Measurements from ENCODE around the gene NWD2. TPM values are rescaled to one million over a fixed set of nuclear protein-coding genes. Genes with fewer than 3 reads are reported as not detected.

The NWD2 gene
- total and polyA plus RNA-seq, 4 donors = 3.5 to 10.3 (median 9.1) TPM

GRCh38 chr4:37421614-37422013, 177.1 kb downstream of the NWD2 start:
- Histone ChIP-seq H3K27me3 (ENCODE audit: control insufficient read depth, insufficient read depth, low read length) (no peaks in the 10 kb centered on the region), H3K36me3 (ENCODE audit: control insufficient read depth, insufficient read depth, low read length) (no peaks in the 10 kb centered on the region), H3K4me3 (ENCODE audit: low read depth, low read length) (no peak overlapping the region), H3K9me3 (ENCODE audit: control insufficient read depth, insufficient read depth, low read length) (no peaks in the 10 kb centered on the region), H3K27ac (ENCODE audit: low read depth, low read length) (no peak overlapping the region), H3K4me1 (ENCODE audit: control insufficient read depth, insufficient read depth, low read length) (no peaks in the 10 kb centered on the region)
- no peak for DNase-seq (ENCODE audit: low read depth in 4 of 6, low spot score in 6 of 6)
- WGBS (ENCODE audit: insufficient coverage) = no CpG with 5 or more reads among the region's 4 CpGs

DNA sequence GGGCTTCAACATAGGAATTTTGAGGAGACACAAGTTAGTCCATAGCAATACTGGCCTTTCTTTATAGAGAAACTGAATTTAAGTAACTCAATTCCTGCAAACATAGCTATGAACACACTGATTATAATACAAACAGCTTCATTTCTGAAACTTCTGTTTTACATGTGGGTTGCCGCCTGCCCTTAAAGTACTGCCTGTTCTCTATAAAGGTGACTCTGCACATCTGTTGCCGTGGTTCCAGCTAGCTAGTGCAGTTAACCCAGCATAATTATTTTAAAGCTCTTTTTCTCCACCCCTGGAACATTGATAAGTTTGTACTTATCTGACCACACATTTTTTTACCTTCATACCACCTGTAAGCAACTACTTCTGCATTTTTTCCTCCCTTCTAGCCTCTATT, 177.6 kb downstream of the NWD2 start:
- Histone ChIP-seq H3K4me1 (ENCODE audit: control insufficient read depth, insufficient read depth, low read length) (no peaks in the 10 kb centered on the region), H3K27ac (ENCODE audit: low read depth, low read length) (no peak overlapping the region), H3K9me3 (ENCODE audit: control insufficient read depth, insufficient read depth, low read length) (no peaks in the 10 kb centered on the region), H3K4me3 (ENCODE audit: low read depth, low read length) (no peak overlapping the region), H3K27me3 (ENCODE audit: control insufficient read depth, insufficient read depth, low read length) (no peaks in the 10 kb centered on the region), H3K36me3 (ENCODE audit: control insufficient read depth, insufficient read depth, low read length) (no peaks in the 10 kb centered on the region)
- DNase-seq (ENCODE audit: low read depth in 4 of 6, low spot score in 6 of 6) = no peak
- WGBS (ENCODE audit: insufficient coverage) = 88% methylated on average over 2 of the region's 2 CpGs

GRCh38 chr4:37422638-37423037, 178.1 kb downstream of the NWD2 start:
- no peak overlapping the region for H3K4me3 ChIP-seq (ENCODE audit: low read depth, low read length)
- H3K4me1 ChIP-seq (ENCODE audit: control insufficient read depth, insufficient read depth, low read length) = no peaks in the 10 kb centered on the region
- H3K27me3 ChIP-seq (ENCODE audit: control insufficient read depth, insufficient read depth, low read length) = no peaks in the 10 kb centered on the region
- no peak overlapping the region for H3K27ac ChIP-seq (ENCODE audit: low read depth, low read length)
- DNase-seq (ENCODE audit: low read depth in 4 of 6, low spot score in 6 of 6) = no peak
- H3K36me3 ChIP-seq (ENCODE audit: control insufficient read depth, insufficient read depth, low read length) = no peaks in the 10 kb centered on the region
- H3K9me3 ChIP-seq (ENCODE audit: control insufficient read depth, insufficient read depth, low read length) = no peaks in the 10 kb centered on the region
- WGBS (ENCODE audit: insufficient coverage) = no CpG with 5 or more reads among the region's 2 CpGs

GRCh38 chr4:37423310-37423709, 178.8 kb downstream of the NWD2 start:
- H3K4me1 ChIP-seq (ENCODE audit: control insufficient read depth, insufficient read depth, low read length) = no peaks in the 10 kb centered on the region
- H3K4me3 ChIP-seq (ENCODE audit: low read depth, low read length) = no peak overlapping the region
- H3K9me3 ChIP-seq (ENCODE audit: control insufficient read depth, insufficient read depth, low read length) = no peaks in the 10 kb centered on the region
- no peaks in the 10 kb centered on the region for H3K27me3 ChIP-seq (ENCODE audit: control insufficient read depth, insufficient read depth, low read length)
- H3K27ac ChIP-seq (ENCODE audit: low read depth, low read length) = no peak overlapping the region
- WGBS (ENCODE audit: insufficient coverage) = 98% methylated on average over 4 of the region's 5 CpGs
- DNase-seq (ENCODE audit: low read depth in 4 of 6, low spot score in 6 of 6) = no peak
- H3K36me3 ChIP-seq (ENCODE audit: control insufficient read depth, insufficient read depth, low read length) = no peaks in the 10 kb centered on the region

DNA sequence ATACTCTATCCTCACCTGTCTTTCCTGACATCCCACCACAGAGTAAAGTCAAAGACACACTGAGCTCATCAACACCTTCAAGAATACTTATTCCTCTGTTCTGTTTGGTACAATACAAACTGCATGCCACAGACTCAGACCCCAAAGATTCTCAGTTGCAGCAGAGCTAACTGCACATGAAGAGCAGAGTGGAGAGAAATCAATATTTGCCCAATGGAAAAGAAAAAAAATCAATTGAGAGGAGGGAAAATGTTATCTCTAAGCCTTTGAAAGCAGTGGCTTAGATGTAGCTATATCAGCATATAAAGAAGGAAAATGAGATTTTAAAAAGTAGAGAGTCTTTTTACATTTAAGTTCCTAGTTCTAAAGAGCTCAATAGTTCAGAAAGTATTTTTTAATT, 180.2 kb downstream of the NWD2 start:
- Histone ChIP-seq H3K36me3 (ENCODE audit: control insufficient read depth, insufficient read depth, low read length) (no peaks in the 10 kb centered on the region), H3K27me3 (ENCODE audit: control insufficient read depth, insufficient read depth, low read length) (no peaks in the 10 kb centered on the region), H3K9me3 (ENCODE audit: control insufficient read depth, insufficient read depth, low read length) (no peaks in the 10 kb centered on the region), H3K4me3 (ENCODE audit: low read depth, low read length) (no peak overlapping the region), H3K27ac (ENCODE audit: low read depth, low read length) (no peak overlapping the region), H3K4me1 (ENCODE audit: control insufficient read depth, insufficient read depth, low read length) (no peaks in the 10 kb centered on the region)
- no peak for DNase-seq (ENCODE audit: low read depth in 4 of 6, low spot score in 6 of 6)

- 55% methylated on average over 1 of the region's 2 CpGs for WGBS (ENCODE audit: insufficient coverage)
- no peak overlapping the region for H3K4me3 ChIP-seq (ENCODE audit: low read depth, low read length)
- no peaks in the 10 kb centered on the region for H3K36me3 ChIP-seq (ENCODE audit: control insufficient read depth, insufficient read depth, low read length)
- no peaks in the 10 kb centered on the region for H3K4me1 ChIP-seq (ENCODE audit: control insufficient read depth, insufficient read depth, low read length)
- DNase-seq (ENCODE audit: low read depth in 4 of 6, low spot score in 6 of 6) = no peak
- no peaks in the 10 kb centered on the region for H3K27me3 ChIP-seq (ENCODE audit: control insufficient read depth, insufficient read depth, low read length)
- no peaks in the 10 kb centered on the region for H3K9me3 ChIP-seq (ENCODE audit: control insufficient read depth, insufficient read depth, low read length)
- no peak overlapping the region for H3K27ac ChIP-seq (ENCODE audit: low read depth, low read length)
These were observed 181.3 kb downstream of the NWD2 start for GRCh38 chr4:37425857-37426256.

DNA sequence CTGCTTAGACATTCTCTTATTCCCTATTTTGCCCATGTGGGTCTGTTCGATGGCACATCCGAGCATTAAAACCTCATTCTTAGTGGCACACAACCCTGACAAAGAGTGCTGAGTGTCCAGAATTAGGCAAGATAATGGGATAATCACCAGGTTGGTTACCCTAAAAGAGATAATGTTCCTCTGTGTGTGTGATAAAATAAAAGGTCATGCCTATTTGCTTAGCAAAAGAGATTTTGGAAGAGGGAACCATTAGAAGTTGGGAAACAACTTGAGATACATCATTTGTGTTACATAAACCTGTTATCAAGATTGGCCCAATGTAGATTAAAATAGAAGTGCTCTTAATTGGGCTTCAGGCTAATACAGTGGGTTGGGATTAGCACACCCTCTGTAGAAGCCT, 182.7 kb downstream of the NWD2 start:
- WGBS (ENCODE audit: insufficient coverage) = 100% methylated on average over 1 of the region's 2 CpGs
- no peaks in the 10 kb centered on the region for H3K36me3 ChIP-seq (ENCODE audit: control insufficient read depth, insufficient read depth, low read length)

DNA sequence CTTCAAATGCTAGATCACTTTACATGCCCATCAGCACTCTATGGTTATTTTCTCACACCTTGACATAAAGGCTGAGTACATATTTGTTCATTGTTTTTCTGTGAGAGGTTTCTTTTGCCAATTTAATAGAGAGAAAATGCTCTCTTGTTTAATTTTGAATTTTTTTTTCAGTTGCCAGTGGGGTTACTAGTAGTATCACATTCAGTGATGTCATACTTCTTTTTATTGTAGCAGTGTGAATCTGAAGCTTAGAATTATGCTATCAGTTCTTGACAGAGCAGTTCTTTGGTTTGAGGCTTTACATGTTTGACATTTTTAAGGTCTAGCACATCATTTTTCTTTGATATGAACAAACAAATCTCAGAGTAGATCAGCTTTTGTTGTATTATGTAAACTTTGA, 185.4 kb downstream of the NWD2 start:
- H3K27me3 ChIP-seq (ENCODE audit: control insufficient read depth, insufficient read depth, low read length) = no peaks in the 10 kb centered on the region
- no peaks in the 10 kb centered on the region for H3K9me3 ChIP-seq (ENCODE audit: control insufficient read depth, insufficient read depth, low read length)
- no peak for DNase-seq (ENCODE audit: low read depth in 4 of 6, low spot score in 6 of 6)
- no peak overlapping the region for H3K4me3 ChIP-seq (ENCODE audit: low read depth, low read length)
- H3K36me3 ChIP-seq (ENCODE audit: control insufficient read depth, insufficient read depth, low read length) = no peaks in the 10 kb centered on the region
- H3K4me1 ChIP-seq (ENCODE audit: control insufficient read depth, insufficient read depth, low read length) = no peaks in the 10 kb centered on the region
- H3K27ac ChIP-seq (ENCODE audit: low read depth, low read length) = no peak overlapping the region

More for the DNA sequence above, 182.7 kb downstream of the NWD2 start:
- Histone ChIP-seq H3K9me3 (ENCODE audit: control insufficient read depth, insufficient read depth, low read length) (no peaks in the 10 kb centered on the region), H3K4me1 (ENCODE audit: control insufficient read depth, insufficient read depth, low read length) (no peaks in the 10 kb centered on the region), H3K27ac (ENCODE audit: low read depth, low read length) (no peak overlapping the region), H3K27me3 (ENCODE audit: control insufficient read depth, insufficient read depth, low read length) (no peaks in the 10 kb centered on the region), H3K4me3 (ENCODE audit: low read depth, low read length) (no peak overlapping the region)
- DNase-seq (ENCODE audit: low read depth in 4 of 6, low spot score in 6 of 6) = no peak

DNA sequence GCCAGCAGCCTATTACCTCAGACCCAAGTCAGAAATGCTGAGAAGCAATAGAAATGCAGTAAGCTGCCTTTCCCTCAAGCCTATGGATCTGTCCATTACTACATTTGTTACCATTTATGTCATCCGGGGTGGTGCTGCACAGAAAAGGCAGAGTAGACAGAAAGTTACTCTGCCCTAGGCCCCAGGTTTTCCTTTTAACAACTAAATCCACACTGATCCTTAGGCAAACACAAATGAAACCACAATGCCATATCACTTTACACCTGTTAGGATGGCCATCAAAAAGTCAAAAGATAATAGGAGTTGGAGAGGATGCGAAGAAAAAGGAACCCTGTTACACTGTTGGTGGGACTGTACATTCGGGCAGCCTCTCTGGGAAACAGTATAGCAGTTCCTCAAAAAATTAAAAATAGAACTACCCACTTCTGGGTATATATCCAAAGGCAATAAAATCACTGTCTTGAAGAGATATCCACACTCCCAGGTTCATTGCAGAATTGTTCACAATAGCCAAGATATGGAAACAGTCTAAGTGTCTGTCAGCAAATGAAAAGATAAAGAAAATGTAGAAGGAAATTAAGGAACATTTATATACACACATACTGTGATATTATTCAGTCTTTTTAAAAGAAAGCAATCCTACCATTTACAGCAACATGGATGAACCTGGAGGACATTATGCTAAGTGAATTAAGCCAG, 186.3 kb downstream of the NWD2 start:
- Histone ChIP-seq H3K27me3 (ENCODE audit: control insufficient read depth, insufficient read depth, low read length) (no peaks in the 10 kb centered on the region), H3K4me3 (ENCODE audit: low read depth, low read length) (no peak overlapping the region), H3K9me3 (ENCODE audit: control insufficient read depth, insufficient read depth, low read length) (no peaks in the 10 kb centered on the region), H3K27ac (ENCODE audit: low read depth, low read length) (no peak overlapping the region), H3K36me3 (ENCODE audit: control insufficient read depth, insufficient read depth, low read length) (no peaks in the 10 kb centered on the region), H3K4me1 (ENCODE audit: control insufficient read depth, insufficient read depth, low read length) (no peaks in the 10 kb centered on the region)
- no peak for DNase-seq (ENCODE audit: low read depth in 4 of 6, low spot score in 6 of 6)
- WGBS (ENCODE audit: insufficient coverage) = 100% methylated on average over 1 of the region's 3 CpGs

DNA sequence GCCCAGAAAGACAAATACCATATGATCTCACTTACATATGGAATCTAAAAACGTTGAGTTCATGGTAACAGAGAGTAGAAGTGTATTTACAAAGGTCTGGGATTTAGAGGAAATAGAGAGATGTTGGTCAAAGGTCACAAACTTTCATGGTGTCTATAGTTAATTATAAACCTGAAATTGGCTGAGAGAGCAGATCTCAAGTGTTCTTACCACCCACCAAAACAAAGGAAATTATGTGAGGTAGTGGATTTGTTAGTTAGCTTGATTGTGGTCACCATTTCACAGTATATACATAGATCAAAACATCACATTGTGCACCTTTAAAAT, 186.8 kb downstream of the NWD2 start:
- no peak overlapping the region for H3K4me3 ChIP-seq (ENCODE audit: low read depth, low read length)
- no peaks in the 10 kb centered on the region for H3K27me3 ChIP-seq (ENCODE audit: control insufficient read depth, insufficient read depth, low read length)
- H3K4me1 ChIP-seq (ENCODE audit: control insufficient read depth, insufficient read depth, low read length) = no peaks in the 10 kb centered on the region
- no peaks in the 10 kb centered on the region for H3K9me3 ChIP-seq (ENCODE audit: control insufficient read depth, insufficient read depth, low read length)
- DNase-seq (ENCODE audit: low read depth in 4 of 6, low spot score in 6 of 6) = no peak
- no peak overlapping the region for H3K27ac ChIP-seq (ENCODE audit: low read depth, low read length)
- no CpG with 5 or more reads among the region's 1 CpG for WGBS (ENCODE audit: insufficient coverage)
- H3K36me3 ChIP-seq (ENCODE audit: control insufficient read depth, insufficient read depth, low read length) = no peaks in the 10 kb centered on the region

Measured in spinal cord (tissue), 10 donors.